HG03575 (cell line): Measurements from ENCODE around the gene EHD2.
"Not testable (repeated sequence)": the region's sequence is repeated elsewhere in the genome, so short reads cannot be mapped to it uniquely, and the experiment has no call there.

Experiments
- ATAC-seq: cut with Tn5 transposase; IDR thresholded peaks from one replicate; pipeline ENCODE4 v1.9.1; 2021; ENCODE audit not compliant: unreplicated experiment, insufficient number of reproducible peaks, low FRiP score; ENCODE audit errors: extremely low read depth

Gene EHD2

GRCh38 chr19:47740866-47741519 lies 27.8 kb downstream of the EHD2 start:
- no peak for ATAC-seq

GRCh38 chr19:47741544-47742140 lies 28.4 kb downstream of the EHD2 start:
- ATAC-seq: no peak

GRCh38 chr19:47742634-47743033 lies 29.4 kb downstream of the EHD2 start:
- ATAC-seq: no peak

GRCh38 chr19:47745010-47745901 lies 32.0 kb downstream of the EHD2 start, which contains the start of gene NOP53:
TSS of gene NOP53 (plus strand) at chr19:47745546. CDS start at chr19:47745560, 14 bp downstream.
- ATAC-seq: no peak

- ATAC-seq: not testable (repeated sequence)
Measured at GRCh38 chr19:47746129-47746528, 32.9 kb downstream of the EHD2 start.

- ATAC-seq: no peak
Measured at GRCh38 chr19:47749326-47749725, 36.1 kb downstream of the EHD2 start.

GRCh38 chr19:47750752-47751151 lies 37.5 kb downstream of the EHD2 start:
- ATAC-seq: no peak

- no peak for ATAC-seq
Measured at GRCh38 chr19:47752440-47753211, 39.4 kb downstream of the EHD2 start.

- ATAC-seq: no peak
Measured at GRCh38 chr19:47754206-47755064, 41.2 kb downstream of the EHD2 start.

- no peak for ATAC-seq
Measured at GRCh38 chr19:47755065-47755761, 42.0 kb downstream of the EHD2 start.

- no peak for ATAC-seq
Measured at GRCh38 chr19:47755762-47756626, 42.8 kb downstream of the EHD2 start.

- no peak for ATAC-seq
Measured at GRCh38 chr19:47756627-47756929, 43.4 kb downstream of the EHD2 start.

- no peak for ATAC-seq
Measured at GRCh38 chr19:47756953-47757608, 43.9 kb downstream of the EHD2 start.

- ATAC-seq: no peak
Measured at GRCh38 chr19:47757617-47758442, 44.6 kb downstream of the EHD2 start.

- ATAC-seq: no peak
Measured at GRCh38 chr19:47758443-47758804, 45.2 kb downstream of the EHD2 start.

- no peak for ATAC-seq
Measured at GRCh38 chr19:47760632-47760999, 47.4 kb downstream of the EHD2 start.
